ENCODE data around the gene LIN54. TPM values are rescaled to one million over a fixed set of nuclear protein-coding genes. Genes with fewer than 3 reads are reported as not detected.

LIN54 gene
- total RNA-seq, 1 donor = 14.8 TPM

DNA sequence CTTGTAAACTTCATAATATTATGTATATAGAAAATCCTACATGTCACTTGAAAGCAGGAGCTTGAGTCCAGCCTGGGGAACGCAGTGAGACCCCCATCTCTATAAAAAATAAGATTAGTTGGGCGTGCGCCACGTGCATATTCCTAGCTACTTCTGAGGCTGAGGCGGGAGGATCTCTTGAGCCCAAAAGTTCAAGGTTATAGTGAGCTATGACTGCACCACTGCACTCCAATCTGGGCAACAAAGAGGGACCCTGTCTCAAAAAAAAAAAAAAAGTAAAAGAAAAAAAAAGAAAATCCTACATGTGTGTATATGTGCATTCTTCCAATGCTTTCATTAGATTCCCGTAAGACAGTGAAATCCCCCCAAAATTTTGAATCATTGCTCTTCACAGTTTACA, 121.3 kb downstream of the LIN54 start:
- Histone ChIP-seq H3K4me2 (ENCODE audit: insufficient read depth, low read length) (peak overlapping the region; percentile 89), H3K27ac (ENCODE audit: low read depth, low read length) (peak overlapping the region; percentile 99)
- TF ChIP-seq, protein P1, sequence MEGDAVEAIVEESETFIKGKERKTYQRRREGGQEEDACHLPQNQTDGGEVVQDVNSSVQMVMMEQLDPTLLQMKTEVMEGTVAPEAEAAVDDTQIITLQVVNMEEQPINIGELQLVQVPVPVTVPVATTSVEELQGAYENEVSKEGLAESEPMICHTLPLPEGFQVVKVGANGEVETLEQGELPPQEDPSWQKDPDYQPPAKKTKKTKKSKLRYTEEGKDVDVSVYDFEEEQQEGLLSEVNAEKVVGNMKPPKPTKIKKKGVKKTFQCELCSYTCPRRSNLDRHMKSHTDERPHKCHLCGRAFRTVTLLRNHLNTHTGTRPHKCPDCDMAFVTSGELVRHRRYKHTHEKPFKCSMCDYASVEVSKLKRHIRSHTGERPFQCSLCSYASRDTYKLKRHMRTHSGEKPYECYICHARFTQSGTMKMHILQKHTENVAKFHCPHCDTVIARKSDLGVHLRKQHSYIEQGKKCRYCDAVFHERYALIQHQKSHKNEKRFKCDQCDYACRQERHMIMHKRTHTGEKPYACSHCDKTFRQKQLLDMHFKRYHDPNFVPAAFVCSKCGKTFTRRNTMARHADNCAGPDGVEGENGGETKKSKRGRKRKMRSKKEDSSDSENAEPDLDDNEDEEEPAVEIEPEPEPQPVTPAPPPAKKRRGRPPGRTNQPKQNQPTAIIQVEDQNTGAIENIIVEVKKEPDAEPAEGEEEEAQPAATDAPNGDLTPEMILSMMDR (IDR thresholded peaks at IDR 0.05; ENCODE audit: extremely low read depth, low read depth, low read length) = no peak

DNA sequence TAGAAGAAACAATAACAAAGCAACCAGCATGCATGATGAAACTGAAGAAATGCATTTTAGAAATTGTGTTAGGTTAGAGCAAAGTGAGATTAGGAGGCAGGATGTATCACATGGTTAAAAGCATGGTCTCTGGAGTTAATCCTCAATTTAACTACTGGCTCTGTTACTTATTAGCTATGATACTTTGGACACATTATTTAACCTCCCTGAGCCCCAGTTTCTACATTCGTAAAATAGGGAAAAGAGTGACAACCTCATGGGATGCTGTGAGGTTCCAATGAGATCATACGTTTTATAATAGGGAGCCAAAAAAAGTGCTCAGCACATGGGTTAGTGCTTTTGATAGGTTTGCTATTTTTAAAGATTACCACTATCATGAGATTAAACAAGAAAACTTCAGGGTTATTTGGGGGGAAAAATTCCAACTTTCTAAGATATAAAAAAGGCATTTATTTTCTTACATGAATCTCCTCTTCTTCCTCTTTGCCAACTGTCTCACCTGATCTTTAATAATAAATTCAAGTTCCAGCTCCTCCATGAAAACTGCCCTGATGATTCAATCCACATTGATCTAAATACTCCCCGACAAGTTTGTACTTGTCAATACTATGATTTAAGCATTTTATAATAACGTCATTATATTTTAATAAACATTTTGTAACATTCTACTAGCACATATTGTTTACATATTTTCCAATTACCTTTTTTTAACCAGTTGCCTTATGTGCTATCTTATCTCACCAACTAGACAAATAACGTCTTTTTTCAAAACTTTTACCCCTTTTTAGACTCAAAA, 124.3 kb downstream of the LIN54 start:
- peaks cover 68% of the 10 kb centered on the region for H4K20me1 ChIP-seq (ENCODE audit: insufficient read depth, low read length)
- peaks cover 16% of the 10 kb centered on the region for H3K36me3 ChIP-seq (ENCODE audit: insufficient read depth, low read length)
- H3K4me3 ChIP-seq (ENCODE audit: insufficient read depth, low read length) = peak overlapping the region; percentile 48

More for the DNA sequence above, 121.3 kb downstream of the LIN54 start:
- Histone ChIP-seq H4K20me1 (ENCODE audit: insufficient read depth, low read length) (peaks cover 46% of the 10 kb centered on the region), H3K4me3 (ENCODE audit: insufficient read depth, low read length) (peak overlapping the region; percentile 98), H3K36me3 (ENCODE audit: insufficient read depth, low read length) (peaks cover 8% of the 10 kb centered on the region), H2AFZ (ENCODE audit: low read length) (no peak overlapping the region), H3K79me2 (ENCODE audit: insufficient read depth, low read length) (peaks cover 78% of the 10 kb centered on the region), H3K27me3 (ENCODE audit: insufficient read depth, low read length) (no peaks in the 10 kb centered on the region), H3K9me3 (ENCODE audit: low read depth, low read length) (no peaks in the 10 kb centered on the region), H3K4me1 (ENCODE audit: insufficient read depth, low read length) (peaks cover 32% of the 10 kb centered on the region)
- no peak for DNase-seq (ENCODE audit: insufficient read length, low spot score, missing footprints)

DNA sequence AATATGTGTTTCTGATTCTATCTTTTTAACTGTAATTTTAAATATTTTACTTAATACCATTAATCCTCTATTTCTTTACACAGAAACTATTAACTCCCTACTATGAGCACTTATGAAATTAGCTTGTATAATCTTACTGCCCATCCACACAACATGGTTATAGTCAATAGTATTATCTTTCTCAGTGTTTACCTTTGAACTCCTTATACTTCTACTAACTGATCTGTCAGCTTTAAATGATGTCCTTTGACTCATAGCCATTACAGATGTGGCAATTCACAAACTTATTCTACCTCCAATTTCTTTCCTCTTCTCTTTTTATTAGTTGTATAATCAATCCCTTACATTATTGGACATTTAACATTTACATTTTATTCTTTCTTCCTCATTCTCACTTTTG, 125.2 kb downstream of the LIN54 start:
- Histone ChIP-seq H3K36me3 (ENCODE audit: insufficient read depth, low read length) (peaks cover 22% of the 10 kb centered on the region), H3K27me3 (ENCODE audit: insufficient read depth, low read length) (no peaks in the 10 kb centered on the region), H3K79me2 (ENCODE audit: insufficient read depth, low read length) (peaks cover 99% of the 10 kb centered on the region), H3K4me3 (ENCODE audit: insufficient read depth, low read length) (no peak overlapping the region), H2AFZ (ENCODE audit: low read length) (no peak overlapping the region), H3K4me2 (ENCODE audit: insufficient read depth, low read length) (peak overlapping the region; percentile 89), H4K20me1 (ENCODE audit: insufficient read depth, low read length) (peaks cover 74% of the 10 kb centered on the region), H3K4me1 (ENCODE audit: insufficient read depth, low read length) (peaks cover 23% of the 10 kb centered on the region), H3K27ac (ENCODE audit: low read depth, low read length) (no peak overlapping the region), H3K9me3 (ENCODE audit: low read depth, low read length) (no peaks in the 10 kb centered on the region)
- no peak for DNase-seq (ENCODE audit: insufficient read length, low spot score, missing footprints)
- TF ChIP-seq, protein P1 (IDR thresholded peaks at IDR 0.05; ENCODE audit: extremely low read depth, low read depth, low read length) = no peak

More for the DNA sequence above, 124.3 kb downstream of the LIN54 start:
- H2AFZ ChIP-seq (ENCODE audit: low read length) = no peak overlapping the region
- TF ChIP-seq, protein P1 (IDR thresholded peaks at IDR 0.05; ENCODE audit: extremely low read depth, low read depth, low read length) = no peak
- H3K79me2 ChIP-seq (ENCODE audit: insufficient read depth, low read length) = peaks cover 95% of the 10 kb centered on the region
- H3K4me2 ChIP-seq (ENCODE audit: insufficient read depth, low read length) = peak overlapping the region; percentile 89
- no peaks in the 10 kb centered on the region for H3K27me3 ChIP-seq (ENCODE audit: insufficient read depth, low read length)
- peaks cover 22% of the 10 kb centered on the region for H3K4me1 ChIP-seq (ENCODE audit: insufficient read depth, low read length)
- no peaks in the 10 kb centered on the region for H3K9me3 ChIP-seq (ENCODE audit: low read depth, low read length)
- peak overlapping the region; percentile 52 for H3K27ac ChIP-seq (ENCODE audit: low read depth, low read length)
- no peak for DNase-seq (ENCODE audit: insufficient read length, low spot score, missing footprints)

Small RNA genes within 50 kb of the gene (small RNA-seq; reads per million reads assigned to genes)
- gene RF00019 (not detected), gene RNU6-615P (not detected)

Other genes with a start within 250 kb of the LIN54 start
- 9.4 and 11.9 TPM in 2 replicates for gene SCD5, start 212.0 kb downstream of the LIN54 start, total RNA-seq
- gene SEC31A, start 119.7 kb downstream of the LIN54 start, total RNA-seq = 487 and 513 TPM in 2 replicates
- gene THAP9, start 110.1 kb downstream of the LIN54 start, total RNA-seq = 3.2 and 3.3 TPM in 2 replicates
- 79.3 TPM in 2 replicates for gene COPS4, start 24.4 kb upstream of the LIN54 start, total RNA-seq
- 0.59 and 0.72 TPM in 2 replicates for gene PLAC8, start 103.9 kb upstream of the LIN54 start, total RNA-seq

All from osteoblast (primary cell).